ENCODE results near the gene NOS1AP.

The NOS1AP gene

DNA sequence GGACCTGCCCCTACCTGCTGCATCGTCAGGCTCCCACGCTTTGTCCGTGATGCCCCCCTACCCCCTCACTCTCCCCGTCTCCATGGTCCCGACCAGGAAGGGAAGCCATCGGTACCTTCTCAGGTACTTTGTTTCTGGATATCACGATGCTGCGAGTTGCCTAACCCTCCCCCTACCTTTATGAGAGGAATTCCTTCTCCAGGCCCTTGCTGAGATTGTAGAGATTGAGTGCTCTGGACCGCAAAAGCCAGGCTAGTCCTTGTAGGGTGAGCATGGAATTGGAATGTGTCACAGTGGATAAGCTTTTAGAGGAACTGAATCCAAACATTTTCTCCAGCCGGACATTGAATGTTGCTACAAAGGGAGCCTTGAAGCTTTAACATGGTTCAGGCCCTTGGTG lies 298.3 kb downstream of the NOS1AP start:
- no peak for DNase-seq (ENCODE audit: low read depth)

DNA sequence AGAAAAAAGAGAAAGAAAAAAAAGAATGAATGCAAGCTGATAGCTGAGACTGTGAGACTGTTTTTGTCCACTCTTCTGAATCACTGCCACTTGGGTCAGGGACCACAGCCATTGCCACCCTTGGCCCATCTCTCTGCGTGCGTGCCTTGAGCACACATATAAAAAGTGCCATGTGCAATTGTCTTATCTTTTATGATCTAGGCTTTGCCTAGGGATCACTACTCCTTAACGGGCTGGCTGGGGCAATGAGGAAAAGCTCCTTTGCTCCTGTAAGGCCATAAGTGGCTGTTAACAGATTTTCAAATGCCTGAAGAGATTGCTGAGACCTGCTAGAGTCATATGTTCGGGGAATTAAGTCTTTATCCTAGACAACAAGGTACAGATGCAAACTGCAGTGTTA lies 299.0 kb downstream of the NOS1AP start:
- no peak for DNase-seq (ENCODE audit: low read depth)

DNA sequence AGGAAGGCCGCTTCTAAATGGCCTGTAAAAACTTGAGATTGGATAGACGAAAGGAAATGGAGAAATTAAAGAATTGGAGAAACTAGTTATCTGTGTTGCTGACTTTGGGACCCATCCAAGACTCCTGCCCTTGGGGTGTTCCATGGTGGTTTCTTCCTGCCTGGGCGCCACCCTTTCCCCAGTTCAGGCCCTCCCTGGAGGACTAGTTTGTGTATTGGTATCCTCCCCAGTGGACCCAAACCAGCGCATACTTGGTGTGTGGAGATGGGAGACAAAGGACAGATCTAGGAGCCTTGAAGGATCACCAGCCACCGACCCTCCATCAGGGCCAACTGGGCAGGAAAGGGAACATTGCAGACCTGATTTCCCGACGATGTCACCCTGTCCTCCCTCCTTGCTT lies 300.1 kb downstream of the NOS1AP start:
- no peak for DNase-seq (ENCODE audit: low read depth)

DNA sequence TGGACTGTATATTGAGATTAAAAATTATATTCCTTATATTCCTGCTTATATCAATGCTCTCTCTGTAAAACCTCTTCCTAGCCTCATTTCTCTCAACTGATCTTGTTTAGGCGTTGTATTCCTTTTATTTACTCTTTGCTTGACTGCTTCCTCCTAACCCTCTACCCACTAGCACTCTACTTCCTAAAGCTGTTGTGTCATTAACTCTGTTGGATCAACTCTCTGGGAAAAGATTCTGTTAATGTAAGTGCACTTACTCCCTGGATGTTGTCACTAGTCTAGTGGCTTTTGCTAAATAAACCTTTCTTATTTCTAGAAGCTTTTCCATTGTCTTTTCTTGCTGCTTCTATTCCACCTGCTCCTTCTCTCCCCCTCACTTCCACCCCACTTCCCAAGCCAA lies 300.7 kb downstream of the NOS1AP start:
- DNase-seq (ENCODE audit: low read depth) = no peak

DNA sequence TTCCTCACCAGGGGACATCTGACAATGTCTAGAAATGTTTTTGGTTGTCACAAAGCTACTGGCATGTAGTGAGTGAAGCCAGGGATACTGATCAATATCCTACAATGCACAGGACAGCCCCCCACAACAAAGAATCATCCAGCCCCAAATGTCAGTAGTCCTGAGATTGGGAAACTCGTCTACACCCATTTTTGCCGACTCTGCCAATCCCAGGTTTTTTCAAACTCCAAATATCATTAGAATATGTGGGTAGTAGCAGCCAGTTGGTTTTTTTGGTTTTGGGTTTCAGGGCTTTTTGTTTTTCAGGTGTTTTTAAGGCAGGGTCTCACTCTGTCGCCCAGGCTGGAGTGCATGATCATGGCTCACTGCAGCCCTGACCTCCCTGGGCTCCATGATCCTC lies 301.2 kb downstream of the NOS1AP start:
- DNase-seq (ENCODE audit: low read depth) = no peak

DNA sequence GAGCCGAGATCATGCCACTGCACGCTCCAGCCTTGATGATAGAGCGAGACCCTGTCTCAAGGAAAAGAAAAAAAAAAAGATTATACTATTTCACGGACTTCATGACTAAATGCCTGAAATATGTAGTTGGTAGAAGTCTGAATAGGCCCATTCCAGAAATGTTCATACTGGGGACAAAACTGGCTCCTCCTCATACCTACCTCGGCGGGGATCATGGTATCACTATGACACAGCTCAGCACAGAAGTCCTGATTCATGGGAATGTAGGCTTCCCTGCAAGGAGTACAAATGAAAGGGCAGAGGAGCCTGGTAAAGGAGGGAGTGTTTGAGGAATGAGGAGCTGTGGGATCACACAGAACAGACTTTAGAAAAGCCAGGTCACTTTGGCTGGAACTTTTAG lies 302.1 kb downstream of the NOS1AP start:
- DNase-seq (ENCODE audit: low read depth) = no peak

DNA sequence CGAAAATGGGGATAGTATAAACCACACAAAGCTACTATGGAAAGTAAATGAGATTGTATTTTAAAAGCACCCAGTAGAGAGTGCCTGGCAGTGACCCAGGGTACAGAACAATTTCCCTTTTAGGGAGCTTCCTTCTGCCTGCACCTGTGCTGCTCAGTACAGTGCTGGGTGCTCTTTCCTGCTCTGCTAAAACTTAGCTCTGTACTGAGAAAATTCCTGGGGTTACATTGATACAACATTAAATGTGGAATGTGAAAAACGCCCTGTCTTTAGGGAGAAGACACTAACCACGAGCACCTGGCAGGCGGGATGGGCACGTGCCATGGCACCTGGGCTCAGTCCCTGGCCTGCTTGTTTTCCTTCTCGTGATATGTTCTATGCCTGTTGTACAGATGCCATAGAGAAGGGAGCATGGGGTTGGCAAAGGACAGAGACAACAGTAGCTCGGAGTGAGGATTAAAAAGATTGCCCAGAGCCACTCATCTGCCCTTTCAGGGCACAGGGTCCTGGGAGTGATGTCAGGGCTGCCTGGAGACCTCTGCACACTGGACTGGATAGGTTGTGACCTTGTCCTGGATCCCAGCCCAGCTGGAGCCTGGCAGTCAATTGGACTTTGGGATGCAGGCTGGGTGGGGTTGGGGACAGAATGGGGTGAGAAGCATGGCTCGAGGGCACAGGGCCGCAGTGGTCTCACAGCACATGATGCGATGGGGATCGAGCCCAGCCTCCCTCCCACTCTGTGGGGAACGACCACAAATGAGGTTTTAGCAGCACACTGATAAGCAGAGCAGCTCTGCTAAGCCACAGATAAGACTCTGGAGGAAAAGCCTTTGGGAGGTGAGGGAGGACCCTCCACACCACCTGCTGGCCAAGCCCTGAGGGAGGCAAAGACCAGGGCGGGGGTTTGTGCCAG lies 302.9 kb downstream of the NOS1AP start:
- DNase-seq (ENCODE audit: low read depth) = no peak

DNA sequence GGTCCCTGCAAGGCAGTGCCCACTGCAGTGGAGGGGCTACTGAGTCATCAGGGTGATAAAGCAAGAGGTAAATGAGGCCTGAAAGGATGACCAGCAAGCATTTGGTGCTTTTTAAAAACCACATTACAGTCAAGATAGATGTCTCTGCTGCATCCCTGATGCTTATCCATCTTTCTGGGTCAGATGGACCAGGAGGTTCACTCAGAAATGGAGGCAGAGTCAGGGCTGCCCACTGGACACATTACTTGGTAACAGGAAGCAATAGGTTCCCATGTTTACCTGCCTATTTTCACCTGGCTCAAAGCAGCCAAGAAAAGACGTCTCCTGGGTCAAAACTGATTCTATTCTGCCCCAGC lies 303.6 kb downstream of the NOS1AP start:
- no peak for DNase-seq (ENCODE audit: low read depth)

DNA sequence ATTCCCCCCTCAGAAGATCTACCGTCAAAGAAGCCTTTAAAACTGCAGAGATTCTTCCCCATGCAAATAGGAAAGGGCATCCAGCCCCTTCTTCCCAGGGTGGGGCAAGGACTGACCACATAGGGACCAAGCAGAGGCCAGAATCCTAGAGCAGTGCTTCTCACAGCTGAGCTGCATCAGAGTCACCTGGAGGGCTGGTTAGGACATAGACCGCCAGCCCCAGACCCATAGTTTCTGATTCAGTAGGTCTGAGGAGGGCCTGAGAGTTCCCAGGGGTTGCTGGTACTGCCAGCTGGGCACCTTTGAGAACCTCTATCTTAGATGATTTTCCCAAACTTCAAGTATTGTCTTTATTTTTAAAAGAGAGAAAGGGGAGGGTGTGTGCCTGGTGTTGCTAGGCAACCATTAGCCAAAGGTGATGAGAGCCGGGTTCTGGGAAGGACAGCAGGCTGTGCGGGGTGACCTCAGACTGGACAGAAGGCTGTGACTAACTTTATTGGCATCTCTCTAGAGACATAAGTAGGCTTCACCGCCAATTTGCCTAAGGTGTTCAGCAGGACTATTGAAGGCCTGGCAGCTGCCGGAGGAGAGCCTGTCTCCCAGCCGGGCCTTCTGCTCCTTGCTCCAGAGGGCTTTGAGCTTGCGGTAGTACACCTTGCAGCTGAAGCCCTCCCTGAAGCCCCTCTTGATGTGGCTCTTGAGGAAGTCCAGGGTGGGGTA lies 304.2 kb downstream of the NOS1AP start:
- DNase-seq (ENCODE audit: low read depth) = no peak

DNA sequence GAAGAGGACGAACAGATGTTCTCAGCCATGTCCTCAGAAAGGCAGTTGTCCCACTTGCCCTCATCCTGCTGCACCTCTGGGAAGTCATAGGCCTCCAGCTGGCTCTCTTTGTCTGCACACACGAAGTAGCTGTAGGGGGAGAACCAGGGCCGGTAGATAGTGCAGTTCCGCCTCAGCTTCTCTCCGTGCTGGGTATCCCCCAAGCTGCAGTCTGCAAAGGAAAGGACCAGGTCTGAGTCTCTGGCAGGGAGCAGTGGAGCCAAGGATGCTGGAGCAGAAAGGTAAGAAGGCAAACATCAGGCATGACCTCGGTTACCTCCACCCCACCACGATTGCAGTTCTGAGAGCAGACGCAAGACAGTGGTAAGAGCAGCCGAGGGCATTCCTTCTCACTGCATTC lies 304.9 kb downstream of the NOS1AP start:
- no peak for DNase-seq (ENCODE audit: low read depth)

DNA sequence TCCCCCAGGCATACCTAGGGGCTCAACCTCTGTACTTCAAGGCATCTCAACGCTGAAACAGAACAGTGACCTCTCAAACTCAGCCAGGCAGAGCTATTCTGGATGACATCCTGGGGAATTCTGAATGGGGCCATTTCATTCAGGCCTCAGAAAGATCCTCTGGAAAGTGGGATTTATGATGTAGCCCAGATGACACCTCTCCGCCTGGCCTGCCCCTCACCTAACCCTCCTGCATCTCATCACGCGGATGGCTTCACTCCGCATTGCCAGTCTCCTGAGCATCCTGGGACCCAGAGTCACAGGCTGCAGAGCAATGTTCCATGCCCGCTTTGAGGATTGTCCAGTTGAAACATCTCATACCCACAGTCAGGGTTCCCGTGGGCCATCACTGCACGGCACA lies 306.0 kb downstream of the NOS1AP start:
- DNase-seq (ENCODE audit: low read depth) = no peak

DNA sequence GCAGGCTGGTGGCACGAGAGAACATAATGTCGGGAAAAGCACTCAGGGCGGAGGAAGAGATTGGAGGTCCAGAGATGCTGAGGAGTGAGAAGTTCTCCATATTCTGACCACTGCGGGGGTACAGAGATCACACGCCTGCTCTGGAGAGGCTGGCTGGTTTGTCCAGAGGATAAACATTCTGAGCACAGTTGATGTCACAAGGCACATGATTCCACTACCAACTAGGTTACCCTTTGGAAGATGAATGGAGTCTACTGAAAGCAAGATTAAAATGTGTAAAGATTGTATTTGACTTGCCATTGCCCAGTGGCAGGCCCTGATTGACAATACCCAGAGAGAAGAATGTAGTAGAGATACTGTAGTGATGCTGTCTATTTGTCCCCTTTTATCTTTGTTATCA lies 307.2 kb downstream of the NOS1AP start, which contains the start of gene SPATA46:
Gene SPATA46, minus strand, starts transcription at position 164 of the 400 bp plus-strand sequence. Its CDS starts 64 bp downstream, at position 100.
- DNase-seq (ENCODE audit: low read depth) = no peak

DNA sequence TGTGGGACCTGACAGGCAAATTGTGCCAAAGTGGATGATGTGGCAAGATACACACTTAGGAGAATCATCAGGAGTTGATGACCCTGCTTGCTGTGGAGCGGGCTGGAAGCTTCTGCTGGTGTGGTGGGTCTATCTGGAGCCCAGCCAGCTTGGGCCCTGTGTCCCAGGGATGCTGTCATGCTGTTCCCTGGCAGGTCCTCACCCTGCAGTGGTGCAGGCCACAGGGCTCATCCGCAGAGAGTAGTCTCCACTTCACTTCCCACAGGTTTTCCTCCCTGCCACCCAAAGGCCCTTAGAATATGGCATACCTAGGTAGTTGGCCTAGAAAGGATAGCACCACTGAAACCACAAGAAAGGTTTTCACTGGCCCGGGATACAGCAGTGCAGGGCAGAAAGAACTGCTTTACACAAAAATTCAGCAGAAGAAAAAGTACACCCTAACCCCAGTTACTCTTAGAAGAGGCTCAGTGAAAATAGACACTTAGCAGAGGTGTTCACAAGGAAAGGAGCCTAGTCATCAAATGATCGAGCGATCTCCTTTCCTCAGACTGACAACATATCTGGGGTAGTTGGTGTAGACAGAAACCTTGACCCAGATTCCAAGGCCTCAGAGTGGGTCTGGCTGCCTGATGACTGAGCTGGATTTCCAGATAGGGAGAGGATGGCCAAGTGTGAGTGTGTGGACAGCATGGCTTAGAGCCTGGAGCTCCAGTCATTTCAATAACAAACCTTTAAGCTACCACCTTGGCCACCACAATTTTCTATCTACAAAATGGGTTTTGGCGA lies 310.8 kb downstream of the NOS1AP start:
- DNase-seq (ENCODE audit: low read depth) = no peak

DNA sequence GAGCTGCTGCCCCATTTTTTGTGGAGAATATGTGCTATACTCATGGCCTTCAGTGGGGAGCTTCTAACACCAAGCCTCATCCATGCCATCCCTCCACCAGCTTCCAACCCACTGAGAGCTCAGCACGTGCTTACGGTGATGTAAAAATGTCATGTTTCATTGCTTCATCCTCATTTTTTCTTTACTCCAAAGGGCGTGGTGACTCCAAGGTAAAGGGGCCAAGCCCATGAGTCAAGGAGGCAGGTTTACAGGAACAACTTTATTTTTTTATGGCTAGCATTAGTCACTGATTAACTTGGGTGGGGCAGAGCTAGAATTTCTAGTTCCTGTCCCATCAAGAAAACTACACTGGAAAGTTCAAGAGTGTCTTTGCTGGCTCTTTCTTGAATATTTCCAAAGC lies 311.9 kb downstream of the NOS1AP start, which contains the start of gene C1orf226:
Gene C1orf226, plus strand, starts transcription at position 346 of the 400 bp plus-strand sequence. CDS start 174 bp downstream, outside the sequence.
- DNase-seq (ENCODE audit: low read depth) = no peak

DNA sequence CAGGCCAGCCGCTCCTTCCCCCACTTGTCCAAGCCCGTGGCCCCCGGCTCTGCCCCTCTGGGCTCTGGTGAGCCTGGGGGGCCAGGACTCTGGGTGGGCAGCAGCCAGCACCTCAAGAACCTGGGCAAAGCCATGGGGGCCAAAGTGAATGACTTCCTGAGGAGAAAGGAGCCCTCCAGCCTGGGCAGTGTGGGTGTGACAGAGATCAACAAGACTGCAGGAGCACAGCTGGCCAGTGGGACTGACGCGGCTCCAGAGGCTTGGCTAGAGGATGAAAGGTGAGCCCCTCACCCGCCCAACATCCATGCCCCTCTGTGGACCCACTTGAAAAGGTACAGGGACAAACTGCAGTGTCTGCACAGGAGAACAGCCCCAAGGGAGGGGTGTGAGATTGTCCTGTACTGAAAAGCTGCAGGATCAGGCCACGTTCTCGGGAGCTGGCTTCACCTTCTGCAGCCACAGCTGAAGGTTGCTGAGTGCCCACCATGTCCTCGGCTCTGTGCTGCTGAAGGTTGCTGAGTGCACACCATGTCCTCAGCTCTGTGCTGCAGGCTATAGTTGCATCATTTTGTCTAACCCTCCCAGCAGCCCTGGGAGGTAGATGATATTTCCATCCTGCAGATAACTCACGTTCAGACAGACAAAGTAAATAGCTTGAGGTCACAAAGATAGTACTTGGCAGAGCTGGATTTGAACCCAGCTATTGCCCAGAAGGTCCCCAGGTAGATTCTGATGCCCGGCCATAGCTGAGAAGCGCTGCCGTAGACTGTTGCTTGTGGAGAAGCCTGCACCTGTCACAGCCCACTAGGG lies 312.7 kb downstream of the NOS1AP start:
- no peak for DNase-seq (ENCODE audit: low read depth)

DNA sequence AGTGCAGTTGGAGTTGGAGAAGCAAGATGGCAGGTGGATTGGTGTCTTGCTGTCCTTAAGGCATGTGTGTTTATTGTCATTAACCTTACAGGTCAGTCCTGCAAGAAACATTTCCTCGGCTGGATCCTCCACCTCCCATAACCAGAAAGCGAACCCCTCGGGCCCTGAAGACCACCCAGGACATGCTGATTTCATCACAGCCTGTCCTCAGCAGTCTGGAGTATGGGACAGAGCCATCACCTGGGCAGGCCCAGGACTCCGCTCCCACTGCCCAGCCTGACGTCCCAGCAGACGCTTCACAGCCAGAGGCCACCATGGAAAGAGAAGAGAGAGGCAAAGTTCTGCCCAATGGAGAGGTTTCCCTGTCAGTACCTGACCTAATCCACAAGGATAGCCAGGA lies 313.6 kb downstream of the NOS1AP start:
- no peak for DNase-seq (ENCODE audit: low read depth)

DNA sequence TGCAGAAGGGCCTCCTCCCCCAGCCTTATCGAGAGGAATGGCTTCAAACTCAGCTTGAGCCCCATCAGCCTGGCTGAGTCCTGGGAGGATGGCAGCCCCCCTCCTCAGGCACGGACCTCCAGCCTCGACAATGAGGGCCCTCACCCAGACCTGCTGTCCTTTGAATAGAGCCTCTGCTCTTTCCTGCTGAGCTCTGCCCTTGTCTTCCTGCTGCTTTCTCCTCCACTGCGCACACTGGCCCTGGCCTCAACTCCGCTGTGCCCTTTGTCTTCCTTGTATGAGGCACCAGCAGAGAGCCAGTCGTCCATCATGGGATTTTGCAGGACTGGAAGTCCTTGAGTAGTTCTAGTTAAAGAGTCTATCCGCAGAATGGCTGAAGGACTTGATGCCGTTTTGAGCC lies 314.0 kb downstream of the NOS1AP start:
- DNase-seq (ENCODE audit: low read depth) = no peak

DNA sequence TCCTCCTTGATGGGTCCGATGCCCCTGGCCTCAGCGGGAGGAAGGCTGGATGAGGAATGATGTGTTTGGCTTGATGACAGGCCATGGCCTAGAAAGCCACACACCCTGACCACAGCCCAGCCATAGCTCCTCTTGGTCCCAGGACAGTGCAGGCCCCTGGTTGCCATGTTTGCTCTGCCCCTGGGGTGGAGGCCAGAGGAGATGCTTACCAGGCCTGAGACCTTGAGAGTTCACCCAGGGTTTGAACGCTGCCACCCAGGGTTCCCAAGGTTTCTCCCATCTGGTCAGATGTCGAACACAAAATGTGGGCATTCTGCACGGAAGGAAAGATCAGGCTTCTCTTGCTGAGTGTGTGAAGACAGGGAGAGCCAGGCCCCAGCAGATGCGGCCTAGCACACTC lies 314.6 kb downstream of the NOS1AP start:
- no peak for DNase-seq (ENCODE audit: low read depth)

DNA sequence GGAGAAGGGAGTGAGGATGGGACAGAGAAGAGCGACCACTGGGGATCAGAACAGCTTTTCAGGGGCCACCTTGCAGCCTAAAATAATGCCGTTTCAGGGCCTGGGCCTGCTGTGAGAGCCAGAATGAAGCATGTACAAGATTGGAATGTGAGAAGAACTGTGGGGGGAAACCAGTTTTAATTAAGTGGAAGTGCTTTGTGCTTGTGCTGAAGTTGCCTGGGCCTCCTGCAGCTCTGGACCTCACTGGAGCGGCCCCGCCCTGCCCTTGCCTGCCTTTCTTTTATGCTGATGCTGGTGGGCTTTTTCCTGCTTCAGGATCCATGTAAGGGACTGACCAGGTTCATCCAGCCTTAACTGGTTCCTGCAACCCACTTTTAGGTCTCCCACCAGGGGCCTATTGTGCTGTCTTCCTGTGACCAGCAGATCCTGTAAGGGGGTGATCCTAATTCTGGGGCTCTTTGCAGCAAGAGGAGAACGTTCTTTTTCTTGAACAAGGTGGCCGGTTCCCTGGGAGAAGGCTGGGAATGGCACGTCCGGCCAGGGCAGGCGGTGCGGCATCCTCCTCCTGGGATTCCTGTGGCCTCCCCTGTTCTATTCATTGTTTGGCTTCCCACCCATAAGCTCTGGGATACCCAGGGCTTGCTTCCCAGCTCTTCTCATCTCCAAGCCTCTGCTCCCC lies 315.2 kb downstream of the NOS1AP start:
- DNase-seq (ENCODE audit: low read depth) = no peak

DNA sequence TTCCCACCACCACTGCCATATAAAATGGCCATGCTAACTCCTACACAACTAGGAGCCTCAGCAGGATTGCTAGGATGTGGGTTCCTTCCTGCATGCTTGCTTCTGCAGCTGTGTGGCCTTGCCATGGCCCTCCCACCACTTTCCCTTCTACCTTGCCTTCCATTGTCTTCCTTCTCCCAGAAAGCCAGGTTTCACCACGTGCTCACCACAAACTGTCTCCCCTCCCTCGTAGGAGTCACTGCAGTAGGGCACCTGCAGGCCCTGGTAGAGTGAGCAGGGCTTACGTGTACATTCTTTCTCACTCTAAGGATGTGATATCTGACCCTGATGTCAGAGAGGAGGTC lies 315.8 kb downstream of the NOS1AP start:
- DNase-seq (ENCODE audit: low read depth) = no peak

DNA sequence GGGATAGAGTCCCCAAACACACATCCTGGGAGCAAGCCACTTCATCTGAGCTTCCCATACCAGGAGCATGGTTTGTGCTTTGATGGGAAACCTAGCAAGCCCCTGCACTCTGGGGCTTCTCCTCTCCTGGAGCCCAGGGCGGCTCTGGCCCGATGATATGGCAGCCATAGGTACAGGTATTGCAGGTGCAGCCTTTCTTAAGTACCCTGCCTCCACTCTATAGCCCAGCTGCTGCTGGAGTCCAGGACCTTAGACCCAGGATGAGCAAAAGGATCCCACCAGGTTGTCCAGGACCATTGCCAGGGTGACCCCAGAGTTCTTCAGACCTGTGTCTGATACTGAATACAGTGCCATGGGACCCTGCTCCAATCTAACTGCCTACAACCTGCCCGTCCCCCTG lies 316.2 kb downstream of the NOS1AP start:
- no peak for DNase-seq (ENCODE audit: low read depth)

All from GM04503 (cell line).